ENCODE data around the gene ZMYM1.
"Not testable (repeated sequence)": the region's sequence is repeated elsewhere in the genome, so short reads cannot be mapped to it uniquely, and the experiment has no call there.

The ZMYM1 gene

DNA sequence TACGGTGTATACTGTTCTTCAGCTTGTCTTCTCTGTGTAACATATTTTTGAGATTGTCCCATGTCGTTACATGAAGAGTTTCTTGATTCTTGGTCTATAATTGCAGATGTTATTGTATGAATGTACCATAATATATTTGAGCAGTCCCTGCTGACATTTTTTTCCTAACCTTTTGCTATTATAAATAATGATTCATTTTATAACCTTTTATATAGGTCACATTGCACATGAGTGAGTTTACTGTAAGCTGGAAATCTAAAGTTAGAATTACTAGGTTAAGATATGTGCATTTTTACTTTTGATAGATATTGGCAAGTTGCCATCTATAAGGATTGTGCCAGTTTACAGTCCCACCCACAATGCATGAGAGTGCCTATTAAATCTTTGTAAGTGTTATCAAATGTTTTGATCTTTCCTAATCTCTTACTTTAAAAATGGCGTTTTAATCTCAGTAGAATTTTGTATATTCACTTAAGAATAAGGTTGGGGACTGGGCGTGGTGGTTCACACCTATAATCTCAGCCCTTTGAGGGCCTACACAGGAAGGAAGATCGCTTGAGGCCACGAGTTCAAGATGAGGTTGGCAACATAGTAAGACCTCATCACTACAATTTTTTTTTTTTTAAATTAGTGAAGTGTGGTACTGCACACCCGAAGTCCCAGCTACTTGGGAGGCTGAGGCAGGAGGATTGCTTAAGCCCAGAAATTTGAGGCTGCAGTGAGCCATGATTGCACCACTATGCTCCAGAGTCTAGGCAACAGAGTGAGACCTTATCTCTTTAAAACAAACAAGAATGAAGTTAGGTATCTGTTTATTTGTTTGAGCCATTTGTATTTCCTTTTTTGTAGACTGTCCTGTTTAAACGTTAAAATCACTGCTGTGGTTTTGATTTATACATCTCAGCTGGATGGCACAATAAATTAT, 36.5 kb downstream of the ZMYM1 start:
- TF ChIP-seq, protein P1, sequence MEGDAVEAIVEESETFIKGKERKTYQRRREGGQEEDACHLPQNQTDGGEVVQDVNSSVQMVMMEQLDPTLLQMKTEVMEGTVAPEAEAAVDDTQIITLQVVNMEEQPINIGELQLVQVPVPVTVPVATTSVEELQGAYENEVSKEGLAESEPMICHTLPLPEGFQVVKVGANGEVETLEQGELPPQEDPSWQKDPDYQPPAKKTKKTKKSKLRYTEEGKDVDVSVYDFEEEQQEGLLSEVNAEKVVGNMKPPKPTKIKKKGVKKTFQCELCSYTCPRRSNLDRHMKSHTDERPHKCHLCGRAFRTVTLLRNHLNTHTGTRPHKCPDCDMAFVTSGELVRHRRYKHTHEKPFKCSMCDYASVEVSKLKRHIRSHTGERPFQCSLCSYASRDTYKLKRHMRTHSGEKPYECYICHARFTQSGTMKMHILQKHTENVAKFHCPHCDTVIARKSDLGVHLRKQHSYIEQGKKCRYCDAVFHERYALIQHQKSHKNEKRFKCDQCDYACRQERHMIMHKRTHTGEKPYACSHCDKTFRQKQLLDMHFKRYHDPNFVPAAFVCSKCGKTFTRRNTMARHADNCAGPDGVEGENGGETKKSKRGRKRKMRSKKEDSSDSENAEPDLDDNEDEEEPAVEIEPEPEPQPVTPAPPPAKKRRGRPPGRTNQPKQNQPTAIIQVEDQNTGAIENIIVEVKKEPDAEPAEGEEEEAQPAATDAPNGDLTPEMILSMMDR (IDR thresholded peaks at IDR 0.05; ENCODE audit: low read length, missing control alignments): no peak
- no peak overlapping the region for H3K4me3 ChIP-seq (replicated peaks; ENCODE audit: low read depth, low read length)
- DNase-seq (ENCODE audit: low read depth): no peak

DNA sequence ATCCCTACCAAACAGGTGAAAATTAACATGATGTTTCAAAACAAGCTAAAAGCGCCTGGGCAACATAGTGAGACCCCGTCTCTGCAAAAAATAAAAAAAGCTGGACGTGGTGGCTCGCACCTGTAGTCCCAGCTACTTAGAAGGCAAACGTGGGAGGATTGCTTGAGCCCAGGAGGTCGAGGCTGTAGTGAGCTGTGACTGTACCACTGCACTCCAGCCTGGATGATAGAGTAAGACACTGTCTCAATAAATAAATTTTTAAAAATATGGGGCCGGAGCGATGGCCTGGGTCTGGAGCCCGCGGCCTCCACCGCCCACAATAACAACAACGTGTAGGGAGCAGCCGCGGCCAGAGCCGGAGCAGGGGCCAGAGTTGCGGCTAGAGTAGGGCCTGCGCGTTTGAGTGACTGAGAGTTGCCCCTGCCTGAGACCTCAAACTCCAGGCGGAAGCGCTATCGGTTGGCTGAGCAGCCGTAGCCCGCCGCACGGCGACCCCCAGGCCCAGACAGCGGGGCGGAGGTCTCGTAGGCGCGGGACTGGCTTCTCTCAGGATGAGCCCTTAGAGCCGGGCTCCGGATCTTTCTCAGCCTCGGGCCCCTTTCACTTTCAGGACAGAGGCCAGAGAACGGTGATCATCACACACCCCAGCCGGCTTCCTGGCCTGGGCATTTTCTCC, 41.4 kb downstream of the ZMYM1 start:
- peak overlapping the region; percentile 45 for H3K4me3 ChIP-seq (replicated peaks; ENCODE audit: low read depth, low read length)
- DNase-seq (ENCODE audit: low read depth): peak; percentile 14
- TF ChIP-seq, protein P1 (IDR thresholded peaks at IDR 0.05; ENCODE audit: low read length, missing control alignments): no peak

DNA sequence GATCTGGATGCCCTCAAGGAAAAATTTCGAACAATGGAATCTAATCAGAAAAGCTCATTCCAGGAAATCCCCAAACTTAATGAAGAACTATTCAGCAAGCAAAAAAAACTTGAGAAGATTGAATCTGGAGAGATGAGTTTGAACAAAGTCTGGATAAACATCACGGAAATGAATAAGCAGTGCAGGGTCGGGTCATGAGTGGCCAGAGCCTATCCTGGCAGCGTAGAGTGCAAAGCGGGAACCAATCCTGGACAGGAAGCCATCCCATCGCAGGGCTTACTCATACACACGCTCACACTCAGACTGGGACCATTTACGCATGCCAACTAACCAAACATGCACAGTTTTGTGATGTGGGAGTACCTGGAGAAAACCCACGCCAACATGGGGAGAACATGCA, 43.1 kb downstream of the ZMYM1 start:
- H3K4me3 ChIP-seq (replicated peaks; ENCODE audit: low read depth, low read length): no peak overlapping the region
- TF ChIP-seq, protein P1 (IDR thresholded peaks at IDR 0.05; ENCODE audit: low read length, missing control alignments): no peak
- no peak for DNase-seq (ENCODE audit: low read depth)

DNA sequence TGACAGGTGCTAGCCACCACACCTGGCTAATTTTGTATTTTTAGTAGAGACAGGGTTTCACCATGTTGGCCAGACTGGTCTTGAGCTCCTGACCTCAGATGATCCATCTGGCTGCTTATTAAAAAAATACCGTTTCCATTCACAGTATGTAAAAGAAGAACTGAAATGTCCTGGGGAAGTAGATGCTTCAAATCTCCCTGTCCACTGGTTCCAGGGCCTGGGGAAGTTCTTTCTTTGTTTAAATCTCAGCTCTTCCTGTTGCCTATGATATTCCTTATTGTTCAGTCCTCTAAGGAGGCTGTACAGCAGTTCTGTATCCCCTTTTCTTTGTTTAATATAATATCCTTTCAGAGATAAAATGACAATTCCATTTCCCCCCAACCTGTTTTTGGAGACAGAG, 47.4 kb downstream of the ZMYM1 start:
- TF ChIP-seq, protein P1 (IDR thresholded peaks at IDR 0.05; ENCODE audit: low read length, missing control alignments): no peak
- DNase-seq (ENCODE audit: low read depth): no peak
- H3K4me3 ChIP-seq (replicated peaks; ENCODE audit: low read depth, low read length): no peak overlapping the region

DNA sequence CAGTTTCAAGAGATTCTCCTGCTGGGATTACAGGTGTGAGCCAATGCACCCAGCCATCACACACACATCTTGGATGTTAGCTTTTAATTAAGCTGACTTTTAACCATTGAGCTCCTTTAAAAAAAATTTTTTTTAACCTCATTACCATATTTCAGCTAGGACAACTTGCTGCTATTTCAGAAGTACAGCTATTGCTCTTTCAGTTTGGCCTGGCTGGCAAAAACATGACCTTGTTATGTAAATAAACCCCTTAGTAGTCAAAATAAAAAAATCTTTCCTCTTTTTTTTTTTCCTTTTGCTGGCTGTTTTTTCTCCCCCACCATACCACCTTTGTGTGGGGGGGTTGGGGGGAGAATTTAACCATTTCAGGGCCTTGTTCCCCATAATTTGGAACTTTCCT, 49.9 kb downstream of the ZMYM1 start:
- no peak for DNase-seq (ENCODE audit: low read depth)
- TF ChIP-seq, protein P1 (IDR thresholded peaks at IDR 0.05; ENCODE audit: low read length, missing control alignments): no peak
- H3K4me3 ChIP-seq (replicated peaks; ENCODE audit: low read depth, low read length): no peak overlapping the region

DNA sequence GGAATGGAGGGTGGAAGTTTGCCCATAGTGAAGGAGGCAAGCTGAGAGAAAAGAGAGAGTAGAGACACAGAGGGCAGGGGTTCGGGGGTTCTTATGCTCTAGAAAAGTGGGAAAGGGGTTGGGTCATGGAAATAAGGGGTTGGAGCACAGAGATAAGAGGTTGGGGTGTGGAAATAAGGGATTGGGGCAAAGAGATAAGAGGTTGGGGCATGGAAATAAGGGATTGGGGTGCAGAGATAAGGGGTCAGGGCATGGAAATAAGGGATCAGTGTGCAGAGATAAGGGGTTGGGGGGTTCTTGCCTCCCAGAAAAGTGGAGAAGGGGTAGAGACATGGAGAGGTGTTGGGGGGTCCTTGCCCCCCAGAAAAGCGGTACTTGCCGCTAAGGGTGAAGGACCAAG, 57.6 kb downstream of the ZMYM1 start:
- DNase-seq (ENCODE audit: low read depth): no peak
- TF ChIP-seq, protein P1 (IDR thresholded peaks at IDR 0.05; ENCODE audit: low read length, missing control alignments): no peak

DNA sequence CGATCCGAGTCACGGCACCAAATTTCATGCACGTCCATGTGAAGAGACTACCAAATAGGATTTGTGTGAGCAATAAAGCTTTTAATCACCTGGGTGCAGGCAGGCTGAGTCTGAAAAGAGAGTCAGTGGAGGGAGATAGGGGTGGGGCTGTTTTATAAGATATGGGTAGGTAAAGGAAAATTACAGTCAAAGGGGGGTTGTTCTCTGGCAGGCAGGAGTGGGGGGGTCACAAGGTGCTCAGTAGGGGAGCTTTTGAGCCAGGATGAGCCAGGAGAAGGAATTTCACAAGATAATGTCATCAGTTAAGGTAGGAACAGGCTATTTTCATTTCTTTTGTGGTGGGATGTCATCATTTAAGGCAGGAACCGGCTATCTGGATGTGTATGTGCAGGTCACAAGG, 58.4 kb downstream of the ZMYM1 start:
- not testable (repeated sequence) for DNase-seq (ENCODE audit: low read depth); H3K4me3 ChIP-seq (replicated peaks; ENCODE audit: low read depth, low read length)

More for the DNA sequence above, 57.6 kb downstream of the ZMYM1 start:
- no peak overlapping the region for H3K4me3 ChIP-seq (replicated peaks; ENCODE audit: low read depth, low read length)

DNA sequence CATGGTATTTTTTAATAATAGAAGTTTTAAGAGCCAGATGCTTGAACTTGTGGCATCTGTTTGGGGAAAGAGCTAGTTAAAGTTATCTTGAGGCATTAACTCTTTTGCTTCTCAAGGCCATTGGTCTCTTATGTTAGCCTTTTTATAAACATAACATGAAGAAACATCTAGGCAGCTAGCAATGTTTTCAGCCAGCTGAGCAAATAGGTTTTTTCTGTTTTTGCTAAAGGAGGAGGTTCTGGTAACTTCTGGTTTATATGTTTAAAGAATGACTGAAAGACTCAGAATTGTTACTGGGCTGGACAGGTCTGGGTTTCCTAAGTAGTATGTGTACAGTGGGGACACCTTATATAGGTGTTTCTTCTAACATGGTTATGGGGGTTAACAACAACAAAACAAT, 63.1 kb downstream of the ZMYM1 start:
- DNase-seq (ENCODE audit: low read depth); H3K4me3 ChIP-seq (replicated peaks; ENCODE audit: low read depth, low read length): not testable (repeated sequence)

DNA sequence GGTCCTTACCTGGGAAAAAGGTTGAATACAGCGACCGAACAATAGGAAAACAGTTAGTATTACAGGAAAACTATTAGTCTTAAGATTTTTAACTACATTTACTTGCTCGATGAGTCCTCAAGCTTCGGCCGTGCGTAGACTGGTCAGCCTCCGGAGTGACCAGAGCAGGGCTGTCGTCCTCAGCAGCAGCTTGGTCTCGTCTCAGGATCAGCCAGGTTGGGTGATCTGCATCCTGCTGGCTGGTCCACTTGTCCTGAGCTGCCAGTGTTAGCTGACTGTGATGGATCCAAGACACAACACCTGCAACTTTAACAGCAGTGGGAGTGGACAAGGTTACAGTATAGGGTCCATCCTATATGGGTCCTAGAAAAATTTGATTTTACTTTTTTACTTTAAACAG, 63.5 kb downstream of the ZMYM1 start:
- DNase-seq (ENCODE audit: low read depth); H3K4me3 ChIP-seq (replicated peaks; ENCODE audit: low read depth, low read length): not testable (repeated sequence)

All from fibroblast of pulmonary artery (primary cell).